HEK293 (cell line): ENCODE results near the gene CXorf38.
A peak's percentile ranks its signal among the peaks of the same experiment; 100 is the strongest.

Source experiments
- CTCF ChIA-PET: fragments of 350-600 bp; formaldehyde crosslinking; extraction: SDS; loops from one replicate; lab custom pipeline; 2021; ENCODE audit warnings: antibody characterized with exemption; lab: Yijun Ruan, JAX
- POLR2A ChIA-PET: fragments of 300-600 bp; formaldehyde crosslinking; extraction: SDS; loops from one replicate; lab custom pipeline; 2020; ENCODE audit warnings: antibody characterized with exemption, inconsistent platforms; lab: Yijun Ruan, JAX
- H3K27ac ChIP-seq: fragments of 200-500 bp; sonication (Bioruptor generic); 2 replicates; pipeline ENCODE4 v1.5.1; 2014; ENCODE audit warnings: low read depth, low read length, control low read depth, inconsistent platforms; ENCODE audit errors: extremely low read depth
- H3K36me3 ChIP-seq, 2 experiments: fragments of 200-500 bp in 1 of 2; sonication (Bioruptor generic) in 1 of 2; 1 replicate in 1 of 2; 2 replicates in 1 of 2; pipeline ENCODE4 v1.5.1; 2014 to 2017; ENCODE audit warnings: inconsistent platforms in 2 of 2, low read length in 2 of 2; ENCODE audit not compliant: control insufficient read depth in 2 of 2, insufficient read depth in 1 of 2
- H3K4me1 ChIP-seq: fragments of 200-500 bp; sonication (Bioruptor generic); 2 replicates; pipeline ENCODE4 v1.5.1; 2014; ENCODE audit warnings: mild to moderate bottlenecking, low read length, inconsistent platforms; ENCODE audit not compliant: control insufficient read depth, insufficient read depth
- H3K4me3 ChIP-seq: 2 replicates; pipeline ENCODE4 v1.5.1; 2011; ENCODE audit warnings: low read depth, mild to moderate bottlenecking, control low read depth, low read length, moderate library complexity
- H3K9me3 ChIP-seq: fragments of 200-500 bp; sonication (Bioruptor generic); 2 replicates; pipeline ENCODE4 v1.5.1; 2014; ENCODE audit warnings: low read depth, low read length, inconsistent platforms; ENCODE audit not compliant: control insufficient read depth, insufficient read depth
- GLI4 ChIP-seq: fragments of 450-650 bp; formaldehyde crosslinking; IDR thresholded peaks from 2 replicates; pipeline ENCODE4 v1.5.1; 2016; ENCODE audit warnings: missing biosample characterization, missing genetic modification characterization
- KLF8 ChIP-seq: fragments of 450-650 bp; formaldehyde crosslinking; IDR thresholded peaks from 2 replicates; pipeline ENCODE4 v1.5.1; 2016; ENCODE audit warnings: missing biosample characterization, missing genetic modification characterization
- MZF1 ChIP-seq: fragments of 450-650 bp; formaldehyde crosslinking; IDR thresholded peaks from 2 replicates; pipeline ENCODE4 v1.5.1; 2017; ENCODE audit warnings: missing biosample characterization, missing genetic modification characterization, borderline replicate concordance
- OSR2 ChIP-seq: fragments of 450-650 bp; formaldehyde crosslinking; IDR thresholded peaks from 2 replicates; pipeline ENCODE4 v1.5.1; 2016; ENCODE audit warnings: missing biosample characterization, missing genetic modification characterization
- PBX3 ChIP-seq: sonication (generic); formaldehyde crosslinking; IDR thresholded peaks from 2 replicates; pipeline ENCODE4 v1.8.1; 2022; ENCODE audit warnings: mild to moderate bottlenecking, moderate library complexity, missing genetic modification reagents
- SALL2 ChIP-seq: fragments of 450-650 bp; formaldehyde crosslinking; IDR thresholded peaks from 2 replicates; pipeline ENCODE4 v1.5.0; 2017; ENCODE audit warnings: missing biosample characterization, mild to moderate bottlenecking, missing genetic modification characterization, borderline replicate concordance
- SCRT1 ChIP-seq: fragments of 450-650 bp; formaldehyde crosslinking; IDR thresholded peaks from 2 replicates; pipeline ENCODE4 v1.5.1; 2016; ENCODE audit warnings: missing biosample characterization, missing genetic modification characterization, borderline replicate concordance
- SCRT2 ChIP-seq: fragments of 450-650 bp; formaldehyde crosslinking; IDR thresholded peaks from 2 replicates; pipeline ENCODE4 v1.5.1; 2016; ENCODE audit warnings: missing biosample characterization, missing genetic modification characterization
- TCF7L2 ChIP-seq: IDR thresholded peaks from 2 replicates; pipeline ENCODE4 v1.6.1; 2011; ENCODE audit warnings: low read depth, mild to moderate bottlenecking, inconsistent platforms, low read length, moderate library complexity, borderline replicate concordance
- ZNF184 ChIP-seq: fragments of 450-650 bp; IDR thresholded peaks from 2 replicates; pipeline ENCODE4 v1.5.1; 2018; ENCODE audit warnings: missing biosample characterization, mild to moderate bottlenecking, missing genetic modification characterization
- ZNF214 ChIP-seq: fragments of 450-650 bp; formaldehyde crosslinking; IDR thresholded peaks from 2 replicates; pipeline ENCODE4 v1.5.1; 2017; ENCODE audit warnings: missing biosample characterization, mild to moderate bottlenecking, missing genetic modification characterization, borderline replicate concordance
- ZNF324 ChIP-seq: fragments of 450-650 bp; formaldehyde crosslinking; IDR thresholded peaks from 2 replicates; pipeline ENCODE4 v1.5.1; 2016; ENCODE audit warnings: missing biosample characterization, missing genetic modification characterization
- ZNF335 ChIP-seq: fragments of 450-650 bp; formaldehyde crosslinking; conservative IDR thresholded peaks from 2 replicates; pipeline ENCODE4 v1.5.1; 2016; ENCODE audit warnings: missing biosample characterization, missing genetic modification characterization
- ZNF354C ChIP-seq: fragments of 450-650 bp; formaldehyde crosslinking; IDR thresholded peaks from 2 replicates; pipeline ENCODE4 v1.5.1; 2016; ENCODE audit warnings: missing biosample characterization, missing genetic modification characterization, low read depth, borderline replicate concordance
- ZNF580 ChIP-seq: fragments of 450-650 bp; formaldehyde crosslinking; IDR thresholded peaks from 2 replicates; pipeline ENCODE4 v1.5.1; 2016; ENCODE audit warnings: missing biosample characterization, missing genetic modification characterization
- ZNF660 ChIP-seq: fragments of 450-650 bp; IDR thresholded peaks from 2 replicates; pipeline ENCODE4 v1.5.1; 2018; ENCODE audit warnings: missing biosample characterization, mild to moderate bottlenecking, missing genetic modification characterization
- ZNF664 ChIP-seq: fragments of 450-650 bp; formaldehyde crosslinking; IDR thresholded peaks from 2 replicates; pipeline ENCODE4 v1.5.1; 2016; ENCODE audit warnings: missing biosample characterization, missing genetic modification characterization
- ZNF692 ChIP-seq: fragments of 450-650 bp; formaldehyde crosslinking; IDR thresholded peaks from 2 replicates; pipeline ENCODE4 v1.5.1; 2016; ENCODE audit warnings: missing biosample characterization, missing genetic modification characterization
- ZSCAN4 ChIP-seq: fragments of 450-650 bp; formaldehyde crosslinking; IDR thresholded peaks from 2 replicates; pipeline ENCODE4 v1.5.1; 2017; ENCODE audit warnings: missing biosample characterization, missing genetic modification characterization

Gene CXorf38

GRCh38 chrX:40687169-40687568 is 39.8 kb upstream of the CXorf38 start:
- 0 out of 2 replicates have a peak, but pooled peaks cover 3% of the 10 kb centered on the region for H3K4me1 ChIP-seq
- CTCF ChIA-PET: interaction anchor here (0.6 to 2.1 kb wide), 4 partner anchors 14 to 107 kb away, joined by 3 to 10 read pairs (median 4); no protein-coding TSS in a partner anchor
- POLR2A ChIA-PET: interaction anchor here (1.3 kb wide), 1 partner anchor 43 kb away, joined by 3 read pairs; no protein-coding TSS in a partner anchor
- no peaks in the 10 kb centered on the region for H3K9me3 ChIP-seq
- TF ChIP-seq SCRT2 (tag by site-specific recombination) (peak; percentile 58; the same call in 1 of the 2 replicates), SALL2 (tag by site-specific recombination) (no peak), SCRT1 (tag by site-specific recombination) (0 out of 2 replicates have a peak, but pooled peaks have one; percentile 61)
- no peak overlapping the region for H3K4me3 ChIP-seq
- H3K36me3 ChIP-seq: peaks cover 54 to 65% of the 10 kb centered on the region in 2 experiments
- H3K27ac ChIP-seq: no peak overlapping the region

- Histone ChIP-seq H3K4me1 (0 out of 2 replicates have a peak, but pooled peaks cover 3% of the 10 kb centered on the region), H3K4me3 (no peak overlapping the region), H3K27ac (no peak overlapping the region), H3K9me3 (no peaks in the 10 kb centered on the region), H3K36me3 (peaks cover 56 to 67% of the 10 kb centered on the region in 2 experiments)
- ChIA-PET CTCF (interaction anchor here (0.6 to 1.8 kb wide), 6 partner anchors 9 to 430 kb away, joined by 3 to 6 read pairs (median 4); no protein-coding TSS in a partner anchor), POLR2A (interaction anchor here (1.3 kb wide), 1 partner anchor 49 kb away, joined by 3 read pairs; the partner anchor contains the start of gene MED14)
- TF ChIP-seq ZNF214 (tag by site-specific recombination) (no peak), ZNF664 (no peak), ZNF580 (no peak), SCRT2 (tag by site-specific recombination) (peak; percentile 58), ZSCAN4 (tag by site-specific recombination) (no peak), ZNF335 (tag by site-specific recombination) (no peak), ZNF184 (tag by site-specific recombination) (no peak)
Observed at GRCh38 chrX:40685362-40685918, 38.1 kb upstream of the CXorf38 start.

- Histone ChIP-seq H3K27ac (no peak overlapping the region), H3K9me3 (no peaks in the 10 kb centered on the region), H3K36me3 (peaks cover 54 to 70% of the 10 kb centered on the region in 2 experiments), H3K4me3 (no peak overlapping the region), H3K4me1 (0 out of 2 replicates have a peak, but pooled peaks cover 3% of the 10 kb centered on the region)
- TF ChIP-seq ZNF660 (tag by site-specific recombination): no peak
- no peak for TF ChIP-seq KLF8 (tag by site-specific recombination)
- TF ChIP-seq OSR2 (tag by site-specific recombination): 0 out of 2 replicates have a peak, but pooled peaks have one; percentile 34
- TF ChIP-seq GLI4: no peak
- CTCF ChIA-PET: interaction anchor here (0.6 to 1.1 kb wide), 5 partner anchors 10 to 110 kb away, joined by 3 to 7 read pairs (median 3); no protein-coding TSS in a partner anchor
- POLR2A ChIA-PET: no interaction called here
Observed at GRCh38 chrX:40684092-40684491, 36.7 kb upstream of the CXorf38 start.

- peaks cover 55 to 68% of the 10 kb centered on the region in 2 experiments for H3K36me3 ChIP-seq
- 0 out of 2 replicates have a peak, but pooled peaks cover 3% of the 10 kb centered on the region for H3K4me1 ChIP-seq
- H3K27ac ChIP-seq: no peak overlapping the region
- no peaks in the 10 kb centered on the region for H3K9me3 ChIP-seq
- ChIA-PET POLR2A (no interaction called here), CTCF (interaction anchor here (0.5 to 1.1 kb wide), 4 partner anchors 9 to 447 kb away, joined by 3 to 6 read pairs (median 4); no protein-coding TSS in a partner anchor)
- H3K4me3 ChIP-seq: no peak overlapping the region
- TF ChIP-seq MZF1: no peak
- no peak for TF ChIP-seq ZNF324
- TF ChIP-seq PBX3 (CRISPR knock-in tag): no peak
- no peak for TF ChIP-seq TCF7L2
- TF ChIP-seq ZNF354C (tag by site-specific recombination): no peak
- no peak for TF ChIP-seq ZNF692 (tag by site-specific recombination)
Observed at GRCh38 chrX:40683245-40683644, 35.9 kb upstream of the CXorf38 start.
